ENCODE data around the gene LIMCH1.
A peak's percentile ranks its signal among the peaks of the same experiment; 100 is the strongest.

The LIMCH1 gene

DNA sequence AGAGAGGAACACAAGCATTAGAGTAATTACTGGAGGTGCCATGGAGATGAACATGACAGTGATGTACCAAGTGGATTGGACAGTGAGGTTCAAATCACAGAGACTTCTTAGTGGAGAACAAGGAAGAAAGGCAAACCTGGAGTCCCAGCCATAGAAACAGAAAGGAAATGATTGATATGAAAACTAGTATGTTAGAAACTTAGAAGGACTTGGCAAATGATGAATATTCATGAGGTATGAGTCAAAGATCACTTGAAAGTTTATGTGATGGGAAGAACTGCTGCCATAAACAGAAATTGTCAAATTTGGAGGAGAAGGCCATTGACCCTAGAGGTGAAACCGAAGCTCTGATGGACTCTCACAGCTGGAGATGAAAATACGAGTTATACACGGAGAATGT lies 122.4 kb downstream of the LIMCH1 start:
- Histone ChIP-seq H3K9ac (ENCODE audit: low read depth, low read length) (no peak overlapping the region), H3K27ac (ENCODE audit: low read length) (no peak overlapping the region), H3K4me3 (ENCODE audit: low read depth in 1 of 2, low read length in 2 of 2) (no peak overlapping the region), H3K9me3 (ENCODE audit: insufficient read depth, low read length, severe bottlenecking) (no peaks in the 10 kb centered on the region), H3K79me2 (ENCODE audit: insufficient read depth, low read length) (no peaks in the 10 kb centered on the region), H4K20me1 (ENCODE audit: insufficient read depth, low read length) (no peaks in the 10 kb centered on the region), H3K4me2 (ENCODE audit: insufficient read depth, low read length) (no peak overlapping the region), H2AFZ (ENCODE audit: low read depth, low read length) (no peak overlapping the region), H3K4me1 (ENCODE audit: insufficient read depth, low read length) (no peaks in the 10 kb centered on the region), H3K36me3 (ENCODE audit: insufficient read depth, low read length) (no peaks in the 10 kb centered on the region), H3K27me3 (ENCODE audit: insufficient read depth, low read length, poor library complexity) (no peaks in the 10 kb centered on the region)
- ATAC-seq (ENCODE audit: insufficient read depth, low read depth) = no peak
- DNase-seq = no peak
- TF ChIP-seq, protein P1, sequence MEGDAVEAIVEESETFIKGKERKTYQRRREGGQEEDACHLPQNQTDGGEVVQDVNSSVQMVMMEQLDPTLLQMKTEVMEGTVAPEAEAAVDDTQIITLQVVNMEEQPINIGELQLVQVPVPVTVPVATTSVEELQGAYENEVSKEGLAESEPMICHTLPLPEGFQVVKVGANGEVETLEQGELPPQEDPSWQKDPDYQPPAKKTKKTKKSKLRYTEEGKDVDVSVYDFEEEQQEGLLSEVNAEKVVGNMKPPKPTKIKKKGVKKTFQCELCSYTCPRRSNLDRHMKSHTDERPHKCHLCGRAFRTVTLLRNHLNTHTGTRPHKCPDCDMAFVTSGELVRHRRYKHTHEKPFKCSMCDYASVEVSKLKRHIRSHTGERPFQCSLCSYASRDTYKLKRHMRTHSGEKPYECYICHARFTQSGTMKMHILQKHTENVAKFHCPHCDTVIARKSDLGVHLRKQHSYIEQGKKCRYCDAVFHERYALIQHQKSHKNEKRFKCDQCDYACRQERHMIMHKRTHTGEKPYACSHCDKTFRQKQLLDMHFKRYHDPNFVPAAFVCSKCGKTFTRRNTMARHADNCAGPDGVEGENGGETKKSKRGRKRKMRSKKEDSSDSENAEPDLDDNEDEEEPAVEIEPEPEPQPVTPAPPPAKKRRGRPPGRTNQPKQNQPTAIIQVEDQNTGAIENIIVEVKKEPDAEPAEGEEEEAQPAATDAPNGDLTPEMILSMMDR (IDR thresholded peaks at IDR 0.05; ENCODE audit: borderline replicate concordance, extremely low read depth, low read length, poor library complexity, severe bottlenecking) = no peak
- no peak for TF ChIP-seq EZH2 (IDR thresholded peaks at IDR 0.05; ENCODE audit: borderline replicate concordance, low read depth, low read length, severe bottlenecking)

DNA sequence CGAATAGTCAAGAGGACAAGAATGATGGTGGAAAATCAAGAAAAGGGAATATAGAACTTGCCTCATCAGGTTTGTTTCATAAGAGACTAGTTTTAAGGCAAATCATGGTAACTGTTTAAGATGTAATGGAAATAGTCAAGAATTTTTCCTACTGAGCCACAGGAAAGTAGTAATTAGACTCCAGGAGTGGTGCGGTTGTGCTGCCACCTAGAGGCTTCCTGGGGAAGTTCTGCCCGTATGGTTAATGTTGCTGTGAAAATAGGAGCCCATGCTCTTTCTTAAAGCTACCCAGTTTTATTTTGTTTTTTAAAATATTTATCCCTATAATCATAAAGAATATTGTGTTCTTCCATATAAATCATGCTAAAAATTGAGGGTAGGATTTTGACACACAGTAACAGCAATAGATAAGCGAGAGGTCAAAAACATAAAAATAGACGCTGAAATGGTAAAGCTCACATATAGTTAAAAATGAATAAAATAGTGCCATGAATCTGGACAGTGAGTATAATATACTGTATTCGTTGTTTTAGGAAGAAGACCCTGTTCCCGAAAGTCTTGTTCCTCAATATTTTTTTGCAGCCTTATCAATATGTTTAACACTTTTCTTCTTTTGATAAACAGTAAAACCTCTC lies 123.6 kb downstream of the LIMCH1 start:
- no peaks in the 10 kb centered on the region for H4K20me1 ChIP-seq (ENCODE audit: insufficient read depth, low read length)
- no peaks in the 10 kb centered on the region for H3K36me3 ChIP-seq (ENCODE audit: insufficient read depth, low read length)
- H3K9me3 ChIP-seq (ENCODE audit: insufficient read depth, low read length, severe bottlenecking) = no peaks in the 10 kb centered on the region
- no peaks in the 10 kb centered on the region for H3K79me2 ChIP-seq (ENCODE audit: insufficient read depth, low read length)
- no peaks in the 10 kb centered on the region for H3K4me1 ChIP-seq (ENCODE audit: insufficient read depth, low read length)
- no peak overlapping the region for H3K4me2 ChIP-seq (ENCODE audit: insufficient read depth, low read length)
- ATAC-seq (ENCODE audit: insufficient read depth, low read depth) = peak; percentile 63; the same call in 2 of the 3 replicates
- H3K9ac ChIP-seq (ENCODE audit: low read depth, low read length) = no peak overlapping the region
- H3K27ac ChIP-seq (ENCODE audit: low read length) = no peak overlapping the region
- no peak overlapping the region for H2AFZ ChIP-seq (ENCODE audit: low read depth, low read length)
- H3K27me3 ChIP-seq (ENCODE audit: insufficient read depth, low read length, poor library complexity) = no peaks in the 10 kb centered on the region
- H3K4me3 ChIP-seq (ENCODE audit: low read depth in 1 of 2, low read length in 2 of 2) = no peak overlapping the region
- TF ChIP-seq, protein P1 (IDR thresholded peaks at IDR 0.05; ENCODE audit: borderline replicate concordance, extremely low read depth, low read length, poor library complexity, severe bottlenecking) = peak; percentile 89
- no peak for TF ChIP-seq EZH2 (IDR thresholded peaks at IDR 0.05; ENCODE audit: borderline replicate concordance, low read depth, low read length, severe bottlenecking)
- DNase-seq = peak; percentile 49

DNA sequence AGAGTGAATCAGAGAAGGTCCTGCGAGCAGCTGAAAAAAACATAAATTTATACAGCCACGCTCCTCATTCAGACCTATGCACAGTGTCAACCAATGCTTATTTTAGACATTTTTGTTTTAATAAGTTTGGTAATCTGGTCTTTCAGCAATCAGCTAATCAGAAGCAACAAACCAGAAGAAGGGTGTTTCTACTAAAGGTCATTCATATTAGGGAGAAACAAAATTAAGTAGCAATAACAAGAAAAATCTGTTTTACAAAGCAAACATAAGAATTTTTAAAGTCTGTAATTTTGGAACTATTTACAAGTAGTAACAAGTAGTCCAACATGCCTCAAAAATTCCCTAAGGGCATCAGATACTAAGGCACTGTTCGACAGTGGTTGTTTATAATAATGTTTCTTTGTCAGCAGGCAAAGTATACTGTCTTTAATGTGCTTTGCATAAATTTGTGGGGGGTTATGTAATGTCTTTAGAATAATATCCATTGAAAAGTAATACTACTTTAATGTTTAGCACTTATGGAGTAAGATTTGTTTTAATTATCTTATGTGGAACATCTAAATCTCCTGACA lies 127.8 kb downstream of the LIMCH1 start:
- ATAC-seq (ENCODE audit: insufficient read depth, low read depth) = no peak
- DNase-seq = no peak
- TF ChIP-seq, protein P1 (IDR thresholded peaks at IDR 0.05; ENCODE audit: borderline replicate concordance, extremely low read depth, low read length, poor library complexity, severe bottlenecking) = no peak
- TF ChIP-seq EZH2 (IDR thresholded peaks at IDR 0.05; ENCODE audit: borderline replicate concordance, low read depth, low read length, severe bottlenecking) = no peak

More for the DNA sequence above, 127.8 kb downstream of the LIMCH1 start:
- no peaks in the 10 kb centered on the region for H3K36me3 ChIP-seq (ENCODE audit: insufficient read depth, low read length)
- no peaks in the 10 kb centered on the region for H3K9me3 ChIP-seq (ENCODE audit: insufficient read depth, low read length, severe bottlenecking)
- no peak overlapping the region for H2AFZ ChIP-seq (ENCODE audit: low read depth, low read length)
- H3K27ac ChIP-seq (ENCODE audit: low read length) = no peak overlapping the region
- H3K27me3 ChIP-seq (ENCODE audit: insufficient read depth, low read length, poor library complexity) = no peaks in the 10 kb centered on the region
- no peaks in the 10 kb centered on the region for H4K20me1 ChIP-seq (ENCODE audit: insufficient read depth, low read length)
- H3K4me2 ChIP-seq (ENCODE audit: insufficient read depth, low read length) = no peak overlapping the region
- no peak overlapping the region for H3K4me3 ChIP-seq (ENCODE audit: low read depth in 1 of 2, low read length in 2 of 2)
- H3K79me2 ChIP-seq (ENCODE audit: insufficient read depth, low read length) = no peaks in the 10 kb centered on the region
- no peak overlapping the region for H3K9ac ChIP-seq (ENCODE audit: low read depth, low read length)
- no peaks in the 10 kb centered on the region for H3K4me1 ChIP-seq (ENCODE audit: insufficient read depth, low read length)

Data from DND-41 (cell line).